ENCODE measurements around the gene ADARB2. TPM values are rescaled to one million over a fixed set of nuclear protein-coding genes. Genes with fewer than 3 reads are reported as not detected.

The ADARB2 gene
- total and polyA plus RNA-seq, 4 donors: under 0.01 to 0.79 TPM; not detected in 2

- no peak for DNase-seq
Measured at GRCh38 chr10:1659221-1659791, 78.0 kb downstream of the ADARB2 start.

DNA sequence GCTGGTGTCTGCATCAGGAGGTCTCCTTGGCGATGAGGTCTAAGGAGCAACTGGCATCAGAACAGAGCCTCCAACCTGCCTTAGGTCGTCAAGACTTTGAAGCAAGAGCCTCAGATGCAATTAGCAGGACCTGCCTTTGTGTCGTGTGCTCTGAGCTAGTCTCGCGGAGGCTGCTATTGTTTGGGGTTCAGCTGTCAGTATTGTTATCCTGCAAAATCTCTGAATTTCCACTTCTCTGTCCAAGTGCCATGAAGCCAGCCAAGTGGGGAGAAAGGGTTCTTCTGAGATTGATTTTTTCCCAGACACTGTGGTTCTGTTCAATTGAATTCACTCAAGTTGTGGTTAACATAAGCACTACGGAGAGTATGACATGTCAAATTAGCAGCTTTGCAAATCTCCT lies 78.7 kb downstream of the ADARB2 start:
- WGBS, 2 donors: 63 to 67% methylated on average over 6 of the region's 6 CpGs
- intact Hi-C loops (cut with DNase I): no loop called here

More at GRCh38 chr10:1659221-1659791, 78.0 kb downstream of the ADARB2 start:
- Histone ChIP-seq H3K27me3 (ENCODE audit: control insufficient read depth in 1 of 2, insufficient read depth in 2 of 2, low read length in 1 of 2) (no peaks in the 10 kb centered on the region), H3K9me3 (ENCODE audit: control insufficient read depth, low read length) (no peaks in the 10 kb centered on the region), H3K4me3 (ENCODE audit: low read length in 2 of 2) (no peak overlapping the region), H3K4me1 (ENCODE audit: control insufficient read depth in 1 of 2, insufficient read depth in 2 of 2, low read length in 2 of 2) (no peaks in the 10 kb centered on the region), H3K27ac (ENCODE audit: low read depth in 1 of 2, low read length in 2 of 2) (no peak overlapping the region), H3K36me3 (ENCODE audit: control insufficient read depth in 1 of 2, insufficient read depth in 2 of 2, low read length in 1 of 2) (no peaks in the 10 kb centered on the region)
- intact Hi-C loops (cut with DNase I): no loop called here
- ATAC-seq (ENCODE audit: low FRiP score): no peak
- 80 to 84% methylated on average over 21 of the region's 21 CpGs for WGBS, 2 donors

GRCh38 chr10:1657479-1657878 lies 79.8 kb downstream of the ADARB2 start:
- Histone ChIP-seq H3K4me3 (ENCODE audit: low read length in 2 of 2) (no peak overlapping the region), H3K4me1 (ENCODE audit: control insufficient read depth in 1 of 2, insufficient read depth in 2 of 2, low read length in 2 of 2) (no peaks in the 10 kb centered on the region), H3K27me3 (ENCODE audit: control insufficient read depth in 1 of 2, insufficient read depth in 2 of 2, low read length in 1 of 2) (no peaks in the 10 kb centered on the region), H3K9me3 (ENCODE audit: control insufficient read depth, low read length) (no peaks in the 10 kb centered on the region), H3K36me3 (ENCODE audit: control insufficient read depth in 1 of 2, insufficient read depth in 2 of 2, low read length in 1 of 2) (no peaks in the 10 kb centered on the region), H3K27ac (ENCODE audit: low read depth in 1 of 2, low read length in 2 of 2) (no peak overlapping the region)
- no peak for ATAC-seq (ENCODE audit: low FRiP score)
- 22 to 24% methylated on average over 7 of the region's 7 CpGs for WGBS, 2 donors
- intact Hi-C loops (cut with DNase I): no loop called here
- no peak for DNase-seq

More for the DNA sequence above, 78.7 kb downstream of the ADARB2 start:
- no peak for ATAC-seq (ENCODE audit: low FRiP score)
- no peaks in the 10 kb centered on the region for H3K9me3 ChIP-seq (ENCODE audit: control insufficient read depth, low read length)
- no peaks in the 10 kb centered on the region for H3K4me1 ChIP-seq (ENCODE audit: control insufficient read depth in 1 of 2, insufficient read depth in 2 of 2, low read length in 2 of 2)
- no peaks in the 10 kb centered on the region for H3K27me3 ChIP-seq (ENCODE audit: control insufficient read depth in 1 of 2, insufficient read depth in 2 of 2, low read length in 1 of 2)
- no peak overlapping the region for H3K27ac ChIP-seq (ENCODE audit: low read depth in 1 of 2, low read length in 2 of 2)
- H3K36me3 ChIP-seq (ENCODE audit: control insufficient read depth in 1 of 2, insufficient read depth in 2 of 2, low read length in 1 of 2): no peaks in the 10 kb centered on the region
- H3K4me3 ChIP-seq (ENCODE audit: low read length in 2 of 2): no peak overlapping the region
- no peak for DNase-seq

DNA sequence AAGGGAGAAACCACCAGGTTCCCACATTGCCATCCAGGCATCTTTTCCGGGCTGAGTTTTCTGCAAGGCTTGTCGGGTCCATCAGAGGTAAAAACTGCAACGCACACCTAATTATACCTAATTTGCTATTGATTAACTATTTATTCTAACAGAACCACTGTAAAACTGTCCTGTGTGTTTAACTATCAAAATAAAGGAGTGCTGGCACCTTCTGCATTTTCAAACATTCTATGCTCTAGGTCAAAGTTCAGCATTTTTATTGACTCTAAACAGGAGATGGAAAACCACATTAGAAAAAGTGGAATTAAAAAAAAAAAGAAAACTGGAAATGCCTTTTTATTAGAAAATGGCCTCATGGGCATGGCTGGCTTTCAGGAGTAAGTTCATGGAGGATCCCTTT lies 82.0 kb downstream of the ADARB2 start:
- Histone ChIP-seq H3K4me1 (ENCODE audit: control insufficient read depth in 1 of 2, insufficient read depth in 2 of 2, low read length in 2 of 2) (no peaks in the 10 kb centered on the region), H3K4me3 (ENCODE audit: low read length in 2 of 2) (no peak overlapping the region), H3K27me3 (ENCODE audit: control insufficient read depth in 1 of 2, insufficient read depth in 2 of 2, low read length in 1 of 2) (no peaks in the 10 kb centered on the region), H3K36me3 (ENCODE audit: control insufficient read depth in 1 of 2, insufficient read depth in 2 of 2, low read length in 1 of 2) (no peaks in the 10 kb centered on the region), H3K27ac (ENCODE audit: low read depth in 1 of 2, low read length in 2 of 2) (no peak overlapping the region), H3K9me3 (ENCODE audit: control insufficient read depth, low read length) (no peaks in the 10 kb centered on the region)
- no peak for DNase-seq
- intact Hi-C loops (cut with DNase I): no loop called here
- 79 to 83% methylated on average over 3 of the region's 3 CpGs for WGBS, 2 donors
- ATAC-seq (ENCODE audit: low FRiP score): no peak

- DNase-seq: no peak
- H3K27me3 ChIP-seq (ENCODE audit: control insufficient read depth in 1 of 2, insufficient read depth in 2 of 2, low read length in 1 of 2): no peaks in the 10 kb centered on the region
- no peaks in the 10 kb centered on the region for H3K36me3 ChIP-seq (ENCODE audit: control insufficient read depth in 1 of 2, insufficient read depth in 2 of 2, low read length in 1 of 2)
Measured at GRCh38 chr10:1654811-1655356, 82.4 kb downstream of the ADARB2 start.

DNA sequence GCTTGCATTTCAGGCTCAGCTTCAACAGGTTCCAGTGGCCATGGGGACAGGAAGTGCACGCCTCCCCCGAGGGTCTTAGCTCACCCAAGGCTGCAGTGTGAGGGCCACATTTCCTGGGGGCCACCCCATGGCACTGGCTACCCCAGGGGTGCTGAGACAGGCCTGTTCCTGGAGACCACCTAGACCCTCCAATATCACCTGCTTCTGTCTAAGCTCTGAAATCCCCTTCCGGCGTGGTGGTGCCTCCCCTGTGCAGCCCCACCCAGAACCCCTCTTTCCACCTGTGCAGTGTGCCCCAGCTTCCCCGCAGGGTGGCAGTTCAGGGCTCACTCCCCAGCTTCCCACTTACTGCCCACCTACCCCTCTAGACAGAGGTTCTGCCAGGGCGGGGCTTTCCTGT lies 83.1 kb downstream of the ADARB2 start:
- intact Hi-C loops (cut with DNase I): no loop called here
- no peak overlapping the region for H3K27ac ChIP-seq (ENCODE audit: low read depth in 1 of 2, low read length in 2 of 2)
- whole genome bisulfite sequencing, 2 donors: 72 to 73% methylated on average over 6 of the region's 6 CpGs
- no peaks in the 10 kb centered on the region for H3K36me3 ChIP-seq (ENCODE audit: control insufficient read depth in 1 of 2, insufficient read depth in 2 of 2, low read length in 1 of 2)
- ATAC-seq (ENCODE audit: low FRiP score): no peak
- H3K9me3 ChIP-seq (ENCODE audit: control insufficient read depth, low read length): no peaks in the 10 kb centered on the region
- no peaks in the 10 kb centered on the region for H3K4me1 ChIP-seq (ENCODE audit: control insufficient read depth in 1 of 2, insufficient read depth in 2 of 2, low read length in 2 of 2)
- H3K4me3 ChIP-seq (ENCODE audit: low read length in 2 of 2): no peak overlapping the region
- no peak for DNase-seq
- no peaks in the 10 kb centered on the region for H3K27me3 ChIP-seq (ENCODE audit: control insufficient read depth in 1 of 2, insufficient read depth in 2 of 2, low read length in 1 of 2)

More at GRCh38 chr10:1654811-1655356, 82.4 kb downstream of the ADARB2 start:
- no peak for ATAC-seq (ENCODE audit: low FRiP score)
- Histone ChIP-seq H3K4me3 (ENCODE audit: low read length in 2 of 2) (no peak overlapping the region), H3K27ac (ENCODE audit: low read depth in 1 of 2, low read length in 2 of 2) (no peak overlapping the region), H3K9me3 (ENCODE audit: control insufficient read depth, low read length) (no peaks in the 10 kb centered on the region), H3K4me1 (ENCODE audit: control insufficient read depth in 1 of 2, insufficient read depth in 2 of 2, low read length in 2 of 2) (no peaks in the 10 kb centered on the region)
- intact Hi-C loops (cut with DNase I): no loop called here
- WGBS, 2 donors: 72 to 76% methylated on average over 9 of the region's 9 CpGs

- DNase-seq: no peak
- Histone ChIP-seq H3K27me3 (ENCODE audit: control insufficient read depth in 1 of 2, insufficient read depth in 2 of 2, low read length in 1 of 2) (no peaks in the 10 kb centered on the region), H3K4me1 (ENCODE audit: control insufficient read depth in 1 of 2, insufficient read depth in 2 of 2, low read length in 2 of 2) (no peaks in the 10 kb centered on the region), H3K9me3 (ENCODE audit: control insufficient read depth, low read length) (peaks cover 1% of the 10 kb centered on the region), H3K27ac (ENCODE audit: low read depth in 1 of 2, low read length in 2 of 2) (no peak overlapping the region), H3K4me3 (ENCODE audit: low read length in 2 of 2) (no peak overlapping the region), H3K36me3 (ENCODE audit: control insufficient read depth in 1 of 2, insufficient read depth in 2 of 2, low read length in 1 of 2) (no peaks in the 10 kb centered on the region)
- intact Hi-C loops (cut with DNase I): no loop called here
- WGBS, 2 donors: 70 to 75% methylated on average over 11 of the region's 11 CpGs
- no peak for ATAC-seq (ENCODE audit: low FRiP score)
Measured at GRCh38 chr10:1653321-1653720, 84.0 kb downstream of the ADARB2 start.

DNA sequence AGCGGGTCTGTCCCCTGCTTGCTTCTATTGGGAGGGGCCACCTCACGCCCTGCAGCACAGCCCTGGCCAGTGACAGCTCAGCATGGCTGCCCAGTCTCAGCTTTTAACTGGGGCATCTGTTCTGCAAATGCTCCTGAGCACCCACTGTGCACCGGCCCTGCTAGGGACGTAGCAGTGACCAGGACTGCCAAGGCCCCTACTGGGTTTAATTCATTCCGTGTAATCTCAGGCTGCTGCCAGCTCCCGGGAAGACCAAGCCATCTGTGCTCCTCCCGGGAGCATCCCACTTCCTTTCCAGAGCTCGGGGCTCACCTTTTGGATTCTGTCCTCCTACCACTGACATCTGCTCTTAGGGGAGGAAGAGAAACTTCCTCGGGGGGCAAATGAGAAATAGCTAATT lies 85.2 kb downstream of the ADARB2 start:
- DNase-seq (no peak), ATAC-seq (ENCODE audit: low FRiP score) (no peak)
- H3K27ac ChIP-seq (ENCODE audit: low read depth in 1 of 2, low read length in 2 of 2): no peak overlapping the region
- H3K4me3 ChIP-seq (ENCODE audit: low read length in 2 of 2): no peak overlapping the region
- peaks cover 1% of the 10 kb centered on the region for H3K9me3 ChIP-seq (ENCODE audit: control insufficient read depth, low read length)
- H3K27me3 ChIP-seq (ENCODE audit: control insufficient read depth in 1 of 2, insufficient read depth in 2 of 2, low read length in 1 of 2): no peaks in the 10 kb centered on the region
- intact Hi-C loops (cut with DNase I): no loop called here
- H3K4me1 ChIP-seq (ENCODE audit: control insufficient read depth in 1 of 2, insufficient read depth in 2 of 2, low read length in 2 of 2): no peaks in the 10 kb centered on the region
- WGBS, 2 donors: 54 to 55% methylated on average over 9 of the region's 9 CpGs
- H3K36me3 ChIP-seq (ENCODE audit: control insufficient read depth in 1 of 2, insufficient read depth in 2 of 2, low read length in 1 of 2): no peaks in the 10 kb centered on the region

DNA sequence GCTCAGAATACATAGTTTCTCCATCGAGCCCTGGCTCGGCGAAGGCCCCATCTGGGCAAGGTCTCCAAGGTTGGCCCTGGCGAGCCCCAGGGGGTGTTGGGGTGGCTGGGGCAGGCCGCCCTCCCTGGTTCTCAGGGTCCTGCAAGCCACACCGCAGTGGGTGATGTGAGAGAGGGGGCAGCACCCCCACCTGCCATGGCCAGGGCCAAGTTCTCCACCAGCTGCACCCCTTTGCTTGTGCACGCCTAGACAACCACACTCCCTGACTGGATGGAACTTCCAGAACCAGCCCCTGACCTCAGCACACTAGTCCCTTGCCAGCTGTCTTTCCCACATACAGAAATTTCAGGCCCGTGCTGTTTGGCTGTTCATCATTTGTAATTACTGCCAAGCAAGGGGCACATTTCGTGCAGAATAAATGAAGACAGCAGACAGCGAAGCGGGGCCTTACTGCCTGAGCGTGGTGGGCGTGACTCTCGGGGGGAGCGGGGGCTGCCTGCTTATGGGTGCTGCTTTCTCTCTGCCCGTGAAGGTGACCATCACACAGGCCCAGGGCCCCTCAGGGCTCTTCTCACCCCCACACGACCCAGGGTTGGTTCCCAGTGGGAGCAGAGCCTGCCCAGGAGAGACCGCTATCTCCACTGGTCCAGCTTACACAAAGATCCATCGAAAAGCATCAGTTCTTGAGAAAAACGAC lies 85.9 kb downstream of the ADARB2 start:
- Histone ChIP-seq H3K9me3 (ENCODE audit: control insufficient read depth, low read length) (peaks cover 1% of the 10 kb centered on the region), H3K4me1 (ENCODE audit: control insufficient read depth in 1 of 2, insufficient read depth in 2 of 2, low read length in 2 of 2) (no peaks in the 10 kb centered on the region), H3K27me3 (ENCODE audit: control insufficient read depth in 1 of 2, insufficient read depth in 2 of 2, low read length in 1 of 2) (no peaks in the 10 kb centered on the region), H3K27ac (ENCODE audit: low read depth in 1 of 2, low read length in 2 of 2) (no peak overlapping the region), H3K4me3 (ENCODE audit: low read length in 2 of 2) (no peak overlapping the region), H3K36me3 (ENCODE audit: control insufficient read depth in 1 of 2, insufficient read depth in 2 of 2, low read length in 1 of 2) (no peaks in the 10 kb centered on the region)
- WGBS, 2 donors: 67% methylated on average over 20 of the region's 20 CpGs
- ATAC-seq (ENCODE audit: low FRiP score): no peak
- no peak for DNase-seq
- intact Hi-C loops (cut with DNase I): no loop called here

Measured in aorta (tissue), 5 donors.